ENCODE data around the gene LSAMP. TPM values are rescaled to one million over a fixed set of nuclear protein-coding genes. Genes with fewer than 3 reads are reported as not detected.

The LSAMP gene
- total RNA-seq, 1 donor from 2014 or later: 30.1 TPM

GRCh38 chr3:116246406-116246980 is 198.8 kb downstream of the LSAMP start:
- TF ChIP-seq CTCF (IDR thresholded peaks at IDR 0.05; ENCODE audit: unreplicated experiment): no peak
- Mint-ChIP-seq H3K4me3 (no peak overlapping the region), H3K36me3 (no peaks in the 10 kb centered on the region), H3K27ac (no peak overlapping the region), H3K4me1 (peaks cover 10% of the 10 kb centered on the region), H3K27me3 (ENCODE audit: low read depth) (peaks cover 1% of the 10 kb centered on the region), H3K9me3 (no peaks in the 10 kb centered on the region)
- DNase-seq (ENCODE audit: low spot score in 2 of 2, unreplicated experiment in 2 of 2): no peak

GRCh38 chr3:116242825-116243224 is 202.5 kb downstream of the LSAMP start:
- H3K4me1 Mint-ChIP-seq: peaks cover 17% of the 10 kb centered on the region
- TF ChIP-seq CTCF (IDR thresholded peaks at IDR 0.05; ENCODE audit: unreplicated experiment): no peak
- H3K36me3 Mint-ChIP-seq: no peaks in the 10 kb centered on the region
- H3K27me3 Mint-ChIP-seq (ENCODE audit: low read depth): peaks cover 1% of the 10 kb centered on the region
- no peak for DNase-seq (ENCODE audit: low spot score in 2 of 2, unreplicated experiment in 2 of 2)
- H3K9me3 Mint-ChIP-seq: no peaks in the 10 kb centered on the region
- H3K4me3 Mint-ChIP-seq: no peak overlapping the region
- H3K27ac Mint-ChIP-seq: no peak overlapping the region

GRCh38 chr3:116241677-116242076 is 203.6 kb downstream of the LSAMP start:
- H3K36me3 Mint-ChIP-seq: no peaks in the 10 kb centered on the region
- H3K27me3 Mint-ChIP-seq (ENCODE audit: low read depth): peaks cover 1% of the 10 kb centered on the region
- no peak for DNase-seq (ENCODE audit: low spot score in 2 of 2, unreplicated experiment in 2 of 2)
- TF ChIP-seq CTCF (IDR thresholded peaks at IDR 0.05; ENCODE audit: unreplicated experiment): no peak
- H3K4me3 Mint-ChIP-seq: no peak overlapping the region
- H3K4me1 Mint-ChIP-seq: peaks cover 14% of the 10 kb centered on the region
- H3K9me3 Mint-ChIP-seq: no peaks in the 10 kb centered on the region
- no peak overlapping the region for H3K27ac Mint-ChIP-seq

GRCh38 chr3:116240261-116240660 is 205.0 kb downstream of the LSAMP start:
- no peak for TF ChIP-seq CTCF (IDR thresholded peaks at IDR 0.05; ENCODE audit: unreplicated experiment)
- peaks cover 1% of the 10 kb centered on the region for H3K27me3 Mint-ChIP-seq (ENCODE audit: low read depth)
- no peak overlapping the region for H3K4me3 Mint-ChIP-seq
- DNase-seq (ENCODE audit: low spot score in 2 of 2, unreplicated experiment in 2 of 2): no peak
- H3K36me3 Mint-ChIP-seq: no peaks in the 10 kb centered on the region
- no peak overlapping the region for H3K27ac Mint-ChIP-seq
- H3K9me3 Mint-ChIP-seq: no peaks in the 10 kb centered on the region
- H3K4me1 Mint-ChIP-seq: peaks cover 14% of the 10 kb centered on the region

GRCh38 chr3:116238846-116239565 is 206.3 kb downstream of the LSAMP start:
- H3K27ac Mint-ChIP-seq: no peak overlapping the region
- peaks cover 1% of the 10 kb centered on the region for H3K27me3 Mint-ChIP-seq (ENCODE audit: low read depth)
- no peaks in the 10 kb centered on the region for H3K36me3 Mint-ChIP-seq

More at GRCh38 chr3:116238846-116239565, 206.3 kb downstream of the LSAMP start:
- TF ChIP-seq CTCF (IDR thresholded peaks at IDR 0.05; ENCODE audit: unreplicated experiment): no peak
- no peak overlapping the region for H3K4me3 Mint-ChIP-seq
- H3K4me1 Mint-ChIP-seq: peaks cover 16% of the 10 kb centered on the region
- no peak for DNase-seq (ENCODE audit: low spot score in 2 of 2, unreplicated experiment in 2 of 2)
- H3K9me3 Mint-ChIP-seq: no peaks in the 10 kb centered on the region
